Amniotic epithelial cell (primary cell): Measurements from ENCODE around the gene CSNK2A2.

ENCODE experiments used
- DNase-seq: peaks from one replicate; pipeline ENCODE4 v3.0.0-alpha.2; 2010; ENCODE audit warnings: low read depth

CSNK2A2 gene

DNA sequence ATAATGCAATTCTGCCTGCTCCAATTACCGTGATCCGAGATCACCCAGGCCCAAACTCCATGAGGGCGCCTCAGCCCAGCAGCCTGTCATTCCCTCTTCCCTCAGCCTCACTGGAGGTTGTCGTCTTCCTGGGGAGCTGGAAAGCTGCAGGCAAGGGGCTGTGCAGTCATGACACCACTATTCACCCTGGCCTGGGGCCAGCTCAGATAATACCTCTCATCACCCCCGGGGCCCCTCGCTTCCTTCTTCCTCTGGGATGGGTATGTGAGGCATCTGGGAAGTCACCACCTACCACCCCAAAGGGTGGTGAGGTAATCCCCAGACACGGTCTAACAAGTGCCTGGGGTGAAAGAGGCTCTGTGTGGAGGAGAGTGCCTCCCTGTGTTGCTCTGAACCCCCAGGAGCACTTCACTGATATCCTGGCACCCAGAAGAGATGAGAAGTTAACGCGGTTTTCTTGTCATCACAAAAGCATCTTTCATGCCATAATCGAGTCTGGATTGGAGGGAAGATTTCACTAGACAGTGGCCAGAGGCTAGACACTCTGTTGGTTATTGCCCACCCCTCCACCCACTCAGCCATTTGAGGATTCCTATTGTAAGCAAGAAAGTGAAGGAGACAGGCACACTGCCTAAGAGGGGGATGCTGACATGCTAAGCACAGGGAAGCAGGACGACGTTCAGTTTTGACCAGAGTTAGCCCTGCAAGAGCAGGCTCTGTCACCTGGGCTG, 87.2 kb downstream of the CSNK2A2 start:
- DNase-seq: peak; percentile 65

DNA sequence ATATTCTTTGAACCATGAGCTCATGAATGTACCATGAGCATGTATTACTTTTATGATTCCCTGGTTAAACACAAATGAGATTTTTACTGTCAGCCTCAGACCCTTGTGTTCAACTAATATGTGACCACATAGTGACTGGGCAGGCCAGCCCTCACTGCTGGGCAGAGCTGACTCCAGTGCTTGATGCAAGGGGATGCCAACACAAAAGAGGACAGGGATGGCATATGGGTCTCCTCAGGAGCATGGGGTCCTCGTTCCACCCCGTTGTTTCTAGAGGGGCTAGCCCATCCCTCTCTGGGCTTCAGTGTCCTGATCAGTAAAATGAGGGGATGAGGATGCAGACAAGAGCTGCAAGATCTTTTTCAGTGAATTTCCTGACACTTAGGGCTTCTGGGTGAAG, 88.0 kb downstream of the CSNK2A2 start:
- DNase-seq: no peak

GRCh38 chr16:58109330-58109729, 88.6 kb downstream of the CSNK2A2 start:
- no peak for DNase-seq
